LHCN-M2 (cell line): Measurements from ENCODE around the gene NR1D1. TPM values are rescaled to one million over a fixed set of nuclear protein-coding genes. Genes with fewer than 3 reads are reported as not detected.

Source experiments
- DNase-seq: peaks from one replicate; pipeline ENCODE4 v3.0.0-alpha.2; 2012; ENCODE audit warnings: low read depth
- total RNA-seq: library from RNA; depleted of rRNA; stranded (reverse); fragments of >200 nt; gene quantifications from 2 replicates; pipeline ENCODE4 v1.2.3, GENCODE V29; 2014

The NR1D1 gene
- total RNA-seq, 1 experiment from 2014 or later, result 3.4 TPM

DNA sequence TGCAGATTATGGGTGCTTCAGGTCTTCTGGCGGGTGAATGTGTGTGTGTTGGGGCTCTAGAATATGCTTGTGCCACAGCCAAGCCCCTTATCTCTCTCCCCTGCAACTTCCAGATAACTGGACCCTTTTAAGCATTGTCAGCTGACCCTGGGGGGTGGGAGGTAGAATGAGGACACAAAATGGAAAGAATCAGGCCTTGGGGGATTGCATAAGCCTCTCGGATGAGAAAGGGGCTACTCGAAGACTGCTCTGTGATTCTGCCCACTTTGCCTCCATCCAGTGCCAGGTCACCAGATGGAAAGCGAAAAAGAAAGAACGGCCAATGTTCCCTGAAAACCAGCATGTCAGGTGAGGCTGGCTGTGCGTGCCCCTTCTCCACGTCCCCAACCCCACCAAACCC, 23.8 kb downstream of the NR1D1 start:
- no peak for DNase-seq

DNA sequence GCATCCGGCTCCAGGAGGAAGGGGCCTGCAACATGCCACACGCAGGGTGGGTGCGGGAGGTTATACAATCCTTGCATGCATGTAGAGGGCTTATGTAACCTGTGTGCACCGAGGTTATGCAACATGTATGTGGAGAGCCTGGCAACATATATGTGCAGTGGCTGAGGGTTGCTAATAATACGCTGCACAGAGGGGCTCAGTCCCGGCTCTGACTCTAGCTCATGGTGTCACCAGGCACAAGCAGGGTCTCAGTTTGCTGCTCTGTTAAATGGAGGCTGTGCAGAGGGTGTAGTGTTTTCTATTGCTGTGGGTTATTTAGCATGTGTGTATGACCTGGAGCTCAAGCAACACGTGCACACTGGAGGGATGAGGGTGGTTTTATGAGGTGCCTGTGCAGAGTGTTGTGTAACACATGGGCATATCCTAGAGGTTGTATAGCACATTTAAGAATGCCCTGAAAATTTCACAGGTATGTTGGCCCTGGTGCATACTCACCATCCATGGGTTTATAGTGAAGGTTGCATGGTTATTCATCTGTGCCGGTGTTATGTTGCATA, 24.4 kb downstream of the NR1D1 start:
- no peak for DNase-seq

DNA sequence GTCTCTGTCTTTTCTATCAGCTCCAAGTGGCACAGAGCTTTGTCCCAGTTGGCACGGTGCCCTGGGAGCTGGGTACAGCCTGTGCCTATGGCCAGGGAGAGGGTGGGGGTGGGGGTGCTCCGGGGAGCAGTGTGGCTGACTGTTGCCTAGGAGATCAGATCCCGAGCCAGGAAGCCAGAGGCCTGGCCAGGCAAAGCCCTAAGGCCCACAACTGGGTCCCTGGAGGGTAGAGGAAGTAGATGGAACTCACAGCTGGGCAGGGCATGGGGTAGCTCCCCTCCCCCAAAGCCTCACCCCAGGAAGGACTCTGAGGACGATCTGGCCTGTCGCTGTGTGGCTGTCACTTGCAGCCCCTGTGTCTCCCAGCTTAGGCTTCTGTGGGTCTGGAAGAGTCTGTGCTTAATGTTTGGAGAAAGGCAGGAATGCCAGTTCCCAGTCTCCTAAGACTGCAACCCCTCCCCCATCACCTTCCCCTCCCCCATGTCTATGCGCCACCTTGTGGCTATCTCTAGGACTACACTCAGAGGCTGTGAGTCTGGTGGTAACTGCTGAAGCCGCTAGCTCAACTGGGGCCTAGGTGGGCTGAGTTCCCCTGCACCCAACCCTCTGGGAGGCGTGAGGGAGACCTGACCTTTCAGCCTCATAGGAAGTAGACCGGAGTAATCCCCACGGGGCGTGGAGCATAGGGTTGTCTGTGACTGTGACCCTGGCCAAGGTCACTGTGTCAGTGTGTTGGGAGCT, 25.0 kb downstream of the NR1D1 start:
- DNase-seq, result peak; percentile 91

DNA sequence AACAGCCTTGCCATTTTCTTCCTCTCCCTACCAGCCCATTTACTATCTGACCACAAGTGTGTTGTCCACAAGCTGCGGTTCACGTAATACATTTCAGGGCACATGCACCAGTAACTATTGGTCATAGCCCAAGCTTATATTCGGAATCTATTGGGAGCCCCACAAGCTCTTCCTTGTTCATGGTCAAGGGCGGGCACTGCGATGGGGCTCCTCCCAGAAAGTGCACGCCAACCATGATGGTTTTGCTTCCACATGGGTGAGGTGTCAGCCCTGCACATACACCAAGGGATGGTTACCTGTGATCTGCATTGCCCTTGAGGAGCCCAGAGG, 25.6 kb downstream of the NR1D1 start:
- DNase-seq, result no peak

DNA sequence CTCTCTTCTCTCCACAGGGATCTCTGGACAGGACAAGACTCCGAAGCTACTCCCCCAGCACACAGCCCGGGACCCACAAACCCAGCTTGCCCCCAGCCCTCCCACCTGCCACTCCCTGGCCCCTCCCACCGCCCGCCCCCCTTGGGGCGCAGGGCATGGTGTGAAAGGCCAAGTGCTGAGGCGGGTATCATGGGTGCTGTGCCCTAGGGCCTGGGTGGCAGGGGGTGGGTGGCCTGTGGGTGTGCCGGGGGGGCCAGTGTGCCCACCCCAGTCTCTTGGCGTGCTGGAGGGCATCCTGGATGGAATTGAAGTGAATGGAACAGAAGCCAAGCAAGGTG, 26.2 kb downstream of the NR1D1 start:
- no peak for DNase-seq

DNA sequence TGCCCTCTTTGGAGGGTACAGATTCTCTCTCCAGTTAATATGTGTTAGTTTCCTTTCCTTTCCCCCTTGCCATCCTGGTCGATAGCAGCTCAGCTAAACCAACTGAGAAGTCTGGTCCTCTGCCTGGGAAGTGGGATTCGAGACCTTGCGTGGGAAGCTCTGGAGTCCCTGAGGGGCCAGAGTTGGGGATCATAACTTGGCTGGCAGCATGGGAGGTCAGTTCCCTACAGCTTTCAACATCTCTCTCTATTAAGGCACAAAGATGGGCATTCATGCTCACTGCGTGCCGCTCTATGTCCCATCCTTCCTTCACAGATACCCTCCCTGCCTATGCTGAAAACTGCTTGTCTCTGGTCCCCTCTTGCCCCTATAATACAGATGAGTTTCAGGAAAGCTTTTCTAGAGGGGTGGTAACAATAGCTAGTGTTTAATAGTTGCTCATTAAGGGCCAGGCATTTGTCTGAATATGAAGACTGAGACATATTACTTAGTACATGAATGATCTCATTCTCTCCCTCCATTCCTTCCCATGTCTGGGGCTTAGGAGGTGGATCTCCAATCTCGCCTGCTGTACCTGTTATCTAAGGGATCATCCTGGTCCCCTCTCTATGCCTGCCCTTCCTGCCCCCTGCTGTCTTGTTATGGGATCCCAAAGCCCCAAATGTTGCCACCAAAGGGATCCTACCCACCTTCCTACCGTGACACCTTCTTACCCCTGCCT, 26.8 kb downstream of the NR1D1 start:
- no peak for DNase-seq

DNA sequence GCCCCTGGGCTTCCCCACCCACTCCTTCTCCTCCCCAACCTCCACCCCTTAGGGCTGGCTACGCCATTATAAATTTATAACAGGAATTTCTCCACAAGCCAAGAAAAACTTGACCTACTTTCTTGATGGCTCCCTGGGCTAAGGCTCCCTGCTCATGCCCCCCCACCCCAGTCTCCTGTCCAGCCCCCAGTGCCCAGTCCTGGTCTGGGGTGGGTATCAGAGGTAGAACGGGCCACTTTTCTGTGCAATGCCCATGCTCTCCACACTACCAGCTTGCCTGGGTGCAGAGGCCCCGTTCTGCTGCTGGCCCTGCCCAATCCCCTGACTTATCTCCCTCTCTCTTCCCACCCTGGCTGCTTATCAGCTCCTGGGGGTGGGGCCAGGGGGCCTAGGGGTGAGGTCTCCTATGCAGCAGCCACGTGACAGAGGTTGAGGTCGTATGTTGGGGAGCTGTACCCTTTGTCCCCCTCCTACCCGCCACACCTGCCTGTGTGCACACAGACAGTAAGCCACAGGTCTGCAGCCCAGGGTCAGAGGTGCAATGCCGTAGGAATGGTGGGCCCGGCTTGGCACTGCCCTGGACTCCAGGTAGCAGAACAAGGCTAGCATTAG, 27.5 kb downstream of the NR1D1 start:
- DNase-seq, result no peak

DNA sequence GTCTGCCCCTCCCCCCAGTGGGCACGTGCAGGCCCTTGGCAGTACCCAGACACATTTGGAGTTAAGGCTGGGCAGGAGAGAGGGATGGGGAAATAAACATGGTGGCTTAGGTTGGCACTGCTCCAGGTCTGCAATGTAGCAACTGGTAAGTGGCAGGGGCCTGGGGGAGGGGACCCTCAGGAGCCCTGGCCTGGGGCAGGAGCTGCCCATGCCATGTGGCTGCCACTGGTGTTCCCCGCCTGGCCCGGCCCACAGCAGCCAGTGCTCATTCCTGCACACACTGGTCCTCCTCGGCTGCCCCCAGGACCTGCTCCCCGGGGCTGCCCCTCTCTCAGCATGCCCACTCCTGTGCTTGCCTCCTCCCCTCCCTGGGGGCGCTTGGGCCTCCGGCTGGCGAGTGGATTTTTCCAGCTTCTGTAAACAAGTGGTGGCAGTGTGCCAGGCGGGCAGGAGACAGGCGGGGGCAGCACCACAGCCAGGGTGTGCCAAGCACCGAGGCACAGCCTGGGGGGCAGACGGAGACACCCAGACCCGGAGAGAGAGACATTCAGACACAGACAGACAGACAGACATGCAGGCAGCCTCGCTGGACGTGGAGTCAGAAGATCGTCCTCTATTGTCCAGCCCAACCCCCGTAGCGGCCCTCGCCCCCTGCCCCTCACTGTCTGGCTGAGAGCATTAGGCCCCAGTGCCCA, 28.2 kb downstream of the NR1D1 start:
- DNase-seq, result peak; percentile 78

DNA sequence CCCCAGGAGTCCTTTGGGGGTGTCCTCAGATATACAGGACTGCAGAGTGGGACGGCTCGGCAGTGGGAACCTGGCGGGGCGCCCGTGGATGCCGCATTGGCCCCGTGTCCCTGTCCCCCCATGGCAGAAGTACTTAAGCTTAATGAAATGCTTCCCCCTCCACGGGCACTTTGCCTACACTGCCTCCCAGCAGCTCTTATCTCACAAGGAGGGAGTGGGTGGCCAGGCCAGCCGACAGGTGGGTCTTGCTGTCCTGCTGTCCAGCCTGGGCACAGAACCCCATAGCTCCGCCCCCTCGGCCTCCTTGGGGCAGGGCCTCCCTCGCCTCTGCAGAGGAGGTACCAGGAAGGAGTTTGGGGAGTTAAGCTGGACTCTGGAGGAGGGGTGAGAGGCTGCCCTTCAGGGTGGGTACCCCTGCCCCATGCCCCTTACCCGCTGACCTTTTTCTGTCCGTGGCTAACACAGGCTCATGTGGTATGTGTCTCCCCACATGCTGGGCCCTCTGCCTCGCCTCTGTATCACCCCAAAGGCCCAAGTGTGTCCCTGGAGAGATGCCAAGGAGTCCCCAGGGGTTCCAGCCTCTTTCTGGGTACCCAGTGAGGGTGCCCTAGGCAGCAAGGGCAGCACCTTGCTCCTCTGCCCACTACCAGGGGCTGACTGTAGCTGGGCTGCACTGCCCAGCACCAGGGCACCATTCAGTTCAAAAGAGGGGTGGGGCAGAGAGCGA, 28.9 kb downstream of the NR1D1 start:
- peak; percentile 29 for DNase-seq

DNA sequence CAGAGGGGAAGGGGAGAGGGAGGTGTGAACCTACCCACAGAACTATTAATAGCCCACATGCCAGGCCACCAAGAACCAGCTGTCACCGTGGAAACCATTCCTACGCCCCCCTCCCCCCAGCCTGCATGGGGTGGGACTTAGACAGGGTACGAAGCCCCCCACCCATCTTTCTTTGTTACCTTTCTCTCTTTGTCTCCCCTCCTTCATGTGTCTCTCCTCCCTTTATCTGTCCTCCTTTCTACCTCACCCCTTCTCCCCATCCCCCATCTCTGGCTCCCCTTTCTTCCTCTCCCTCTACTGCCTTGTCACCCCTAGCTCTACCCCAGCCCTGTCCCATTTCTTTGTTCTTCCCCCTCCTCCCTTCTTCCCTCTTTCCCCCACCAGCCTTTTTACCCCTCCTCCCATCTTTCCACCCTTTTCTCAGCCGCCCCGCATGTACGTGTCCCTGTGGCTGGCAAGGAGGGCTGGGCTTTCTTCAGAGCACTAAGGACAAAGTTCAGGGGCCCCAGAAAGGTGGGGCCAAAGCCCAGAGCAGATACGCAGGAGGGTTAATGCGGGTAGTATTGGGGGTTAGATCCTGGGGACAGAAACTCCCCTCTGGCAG, 29.6 kb downstream of the NR1D1 start:
- no peak for DNase-seq

DNA sequence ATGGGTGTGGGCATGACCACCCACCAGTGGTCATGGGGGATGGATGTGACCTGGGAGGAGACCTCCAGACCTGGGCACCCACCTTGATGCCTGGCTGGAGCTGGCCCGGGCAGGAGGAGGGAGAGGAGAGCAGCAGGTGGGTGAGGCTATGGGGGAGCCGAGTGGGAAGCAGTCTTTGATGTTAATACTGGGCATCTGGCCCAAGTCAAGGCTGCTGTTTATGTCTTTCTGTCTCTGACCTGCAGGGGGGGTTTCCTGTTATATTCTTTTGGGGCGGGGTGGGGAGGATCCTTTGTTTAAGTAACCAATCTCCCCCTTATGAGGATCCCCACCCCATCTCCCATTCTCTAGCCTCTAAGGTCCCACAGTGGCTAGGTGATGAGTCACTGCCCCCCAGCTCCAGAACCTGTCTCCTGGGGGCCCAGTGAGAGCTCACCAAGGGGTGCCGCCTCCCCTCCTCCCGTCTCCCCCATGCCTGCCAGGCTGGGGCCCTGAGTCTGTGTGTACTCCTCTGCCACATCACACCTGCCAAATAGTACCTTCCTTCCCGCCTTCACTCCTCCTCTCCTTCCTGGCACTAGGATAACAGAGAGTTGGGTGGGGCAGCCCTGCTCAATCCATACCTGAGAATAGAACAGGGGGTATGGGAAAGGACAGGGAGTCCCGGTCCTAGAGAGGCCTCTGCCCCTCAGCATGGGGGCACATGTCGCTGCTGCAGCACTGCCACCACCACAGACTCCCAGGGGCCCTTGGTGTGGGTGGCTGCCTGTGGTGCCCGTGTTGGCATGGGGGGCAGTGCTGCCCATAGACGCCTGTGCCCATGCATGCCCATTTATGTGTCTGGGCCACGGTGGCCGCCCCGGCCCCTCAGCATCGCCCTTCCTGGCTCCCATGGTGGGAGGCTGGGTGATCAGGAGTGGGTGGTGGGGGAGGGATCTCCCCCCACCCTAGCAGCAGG, 30.4 kb downstream of the NR1D1 start:
- peak; percentile 65 for DNase-seq

DNA sequence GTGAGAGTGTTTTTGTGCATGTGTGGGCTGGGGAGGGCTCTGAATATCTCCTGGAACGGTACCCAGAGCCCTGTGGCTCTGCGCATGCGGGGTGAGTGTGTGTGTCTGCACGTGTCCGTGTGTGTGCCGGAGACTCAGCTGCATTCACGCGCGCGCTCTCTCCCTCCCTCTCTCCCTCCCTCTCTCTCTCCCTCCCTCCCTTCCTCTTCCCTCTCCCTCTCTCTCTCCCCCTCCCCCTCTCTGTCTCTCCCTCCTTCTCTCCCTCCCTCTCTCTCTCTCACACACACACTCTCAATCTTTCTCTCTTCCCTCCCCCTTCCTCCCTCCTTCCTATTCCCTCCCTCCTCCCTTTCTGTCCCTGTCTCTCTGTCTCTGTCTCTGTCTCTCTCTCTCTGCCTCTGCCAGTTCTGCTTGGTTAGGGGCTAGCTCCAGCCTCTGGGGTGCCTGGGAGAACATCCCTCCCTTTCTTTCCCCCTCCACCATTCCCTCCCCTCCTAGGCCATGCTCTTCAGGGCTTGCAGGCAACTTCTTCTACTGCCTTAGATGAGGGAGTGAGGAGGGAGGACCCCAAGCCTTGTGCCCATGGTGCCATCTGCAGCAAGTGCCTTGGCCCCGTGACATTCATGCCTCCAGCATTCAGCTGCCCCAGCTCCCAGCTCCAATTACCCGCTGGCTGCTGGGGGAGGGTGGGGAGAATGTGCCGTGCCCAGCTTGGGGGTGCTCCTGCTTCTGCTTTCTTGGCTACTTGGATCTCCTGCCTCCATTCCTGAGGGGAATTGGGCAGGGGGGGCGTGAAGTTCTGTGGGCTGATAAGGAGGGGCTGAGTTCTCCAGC, 31.3 kb downstream of the NR1D1 start:
- peak; percentile 83 for DNase-seq

DNA sequence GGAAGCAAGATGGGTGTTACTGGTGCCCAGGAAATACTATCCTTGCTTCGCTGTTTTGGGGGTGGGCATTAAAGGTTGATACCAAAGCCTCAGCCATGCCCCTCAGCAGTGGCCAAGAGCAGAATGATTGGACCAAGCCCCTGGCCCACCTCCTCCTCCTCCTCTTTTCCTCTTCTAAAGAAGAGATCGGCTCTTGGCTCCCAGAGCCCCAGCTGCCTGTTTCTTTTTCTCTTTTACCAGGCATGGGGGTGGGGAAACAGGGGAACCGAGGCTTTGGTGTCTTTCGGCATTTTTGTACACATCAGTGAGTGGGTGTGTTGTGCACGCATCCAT, 31.8 kb downstream of the NR1D1 start:
- no peak for DNase-seq

DNA sequence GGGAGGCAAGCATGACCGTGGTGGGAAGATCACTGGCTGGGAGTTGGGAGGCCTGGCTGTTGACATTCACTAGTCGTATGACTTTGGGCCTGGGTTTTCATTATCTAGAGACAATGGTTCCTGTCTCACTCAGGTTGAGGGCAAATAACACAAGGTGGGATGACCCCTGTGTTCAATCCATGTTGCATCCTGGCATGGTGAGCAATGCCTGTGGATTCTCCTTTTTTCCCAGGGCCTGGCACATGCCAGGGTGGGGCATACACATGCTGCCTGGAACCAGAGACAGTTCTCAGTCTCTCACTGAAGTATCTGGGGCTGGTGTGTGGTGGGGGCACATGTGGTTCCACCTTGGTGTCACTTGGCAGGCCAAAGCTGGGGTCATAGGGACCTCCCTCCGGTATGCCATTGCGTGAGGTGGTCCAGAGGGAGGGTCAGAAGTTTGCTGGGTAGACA, 32.2 kb downstream of the NR1D1 start:
- peak; percentile 65 for DNase-seq

DNA sequence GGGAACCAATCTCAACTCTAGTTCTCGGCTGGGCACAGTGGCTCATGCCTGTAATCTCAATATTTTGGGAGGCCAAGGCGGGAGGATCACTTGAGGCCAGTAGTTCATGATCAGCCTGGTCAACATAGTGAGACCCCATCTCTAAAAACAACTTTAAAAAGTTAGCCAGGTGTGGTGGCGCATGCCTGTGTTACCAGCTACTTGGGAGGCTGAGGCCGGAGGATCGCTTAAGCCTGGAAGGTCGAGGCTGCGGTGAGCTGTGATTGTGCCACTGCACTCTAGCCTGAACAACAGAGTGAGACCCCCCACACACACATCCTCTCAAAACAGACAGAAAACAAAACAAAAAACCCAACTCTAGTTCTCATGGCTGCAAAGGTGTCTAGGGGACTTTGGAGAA, 32.7 kb downstream of the NR1D1 start:
- no peak for DNase-seq

DNA sequence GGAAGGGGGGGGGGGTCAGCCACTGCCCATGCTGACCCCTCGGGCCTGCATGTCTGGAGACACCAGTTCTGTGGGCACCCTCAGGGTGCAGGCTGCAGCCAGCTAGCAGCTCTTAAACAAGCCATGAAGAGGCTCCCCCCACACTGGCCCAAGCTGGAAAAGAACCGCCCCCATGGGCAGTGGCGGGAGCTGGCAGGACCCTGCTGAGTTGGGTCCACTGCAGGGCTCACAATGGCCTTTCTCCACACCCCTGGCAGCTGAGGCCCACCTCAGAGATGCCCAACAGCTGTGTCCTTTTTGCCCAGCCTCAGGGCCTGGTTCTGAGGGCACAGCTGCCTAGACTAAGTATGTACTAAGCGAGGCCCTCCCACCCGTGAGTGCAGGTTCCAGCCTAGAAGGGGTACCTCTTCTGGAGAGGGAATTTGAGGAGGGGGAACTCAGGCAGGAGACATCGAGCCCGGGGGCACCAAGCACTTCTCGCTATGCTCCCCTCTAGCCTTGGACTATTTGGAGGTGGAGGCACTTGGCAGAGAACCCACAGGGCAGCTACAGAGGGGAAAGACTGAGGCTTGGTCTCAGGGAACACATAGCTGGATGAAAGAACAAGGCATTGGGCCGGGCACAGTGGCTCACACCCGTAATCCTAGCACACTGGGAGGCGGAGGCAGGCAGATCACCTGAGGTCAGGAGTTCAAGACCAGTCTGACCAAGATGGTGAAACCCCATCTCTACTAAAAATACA, 34.4 kb downstream of the NR1D1 start:
- peak; percentile 54 for DNase-seq

DNA sequence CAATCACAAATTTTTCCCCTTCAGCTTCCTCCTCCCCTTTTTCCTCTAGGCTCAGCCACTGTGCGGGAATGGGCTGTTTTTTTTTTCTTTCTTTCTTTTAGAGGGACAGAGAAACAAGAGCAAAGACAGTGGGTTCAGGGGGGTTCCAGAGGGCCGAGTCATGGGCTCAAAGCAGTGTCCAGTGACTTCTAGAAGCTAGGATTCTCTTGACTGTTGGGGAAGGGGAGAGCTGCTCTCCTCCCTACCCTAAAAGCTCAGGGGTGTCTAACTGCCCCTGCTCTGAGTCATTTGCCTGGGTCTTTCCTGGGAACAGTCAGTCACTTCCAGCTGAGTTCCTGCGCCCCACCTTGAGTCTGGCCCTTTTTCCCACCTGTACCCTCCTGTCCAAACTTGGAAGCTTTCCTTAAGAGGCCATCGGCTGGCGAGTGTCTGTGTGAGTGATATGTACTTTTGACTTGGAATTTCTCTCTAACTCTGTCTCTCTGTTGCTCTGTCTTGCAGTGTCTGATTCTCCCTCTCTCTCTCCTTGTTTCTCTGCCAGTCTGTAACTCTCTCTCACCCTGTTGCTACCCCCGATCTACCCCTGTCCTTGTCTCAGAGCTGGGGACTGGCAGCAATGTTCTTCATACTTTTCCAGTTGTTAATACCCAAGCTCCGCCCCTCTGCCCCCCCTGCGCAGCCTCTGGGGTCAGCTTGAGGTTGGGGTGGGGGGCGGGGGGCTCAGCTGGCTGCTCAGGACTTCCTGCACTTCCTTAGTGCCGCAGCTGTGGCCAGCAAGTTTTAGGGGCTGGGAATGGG, 35.2 kb downstream of the NR1D1 start:
- DNase-seq, result peak; percentile 72
